K562 (cell line): ENCODE measurements around the gene NBDY. TPM values are rescaled to one million over a fixed set of nuclear protein-coding genes. Genes with fewer than 3 reads are reported as not detected.

ENCODE experiments used
- ATAC-seq: fragments of 200-7000 bp; cut with Tn5 transposase; 3 replicates; pipeline ENCODE4 v1.9.1; 2020; ENCODE audit warnings: moderate library complexity
- BruUV-seq: library from RNA; stranded (reverse); fragments of 400-500 nt; replicated peaks from 2 replicates; lab custom pipeline; 2021; lab: Mats Ljungman, UMichigan
- CTCF ChIA-PET: fragments of 300-600 bp; formaldehyde crosslinking; extraction: SDS; loops from one replicate; lab custom pipeline; 2021; ENCODE audit warnings: low intra/inter-chr PET ratio; lab: Yijun Ruan, JAX
- POLR2A ChIA-PET: fragments of 300-600, 350-650 bp; sonication (Branson Sonifier 250); formaldehyde crosslinking; extraction: SDS; loops from one replicate; lab custom pipeline; 2021; ENCODE audit warnings: antibody characterized with exemption, inconsistent platforms; lab: Yijun Ruan, JAX
- DNase-seq, 4 experiments: peaks; one replicate each; pipeline versions ENCODE4 v3.0.0 to v3.0.0-alpha.2; 2011 to 2018; ENCODE audit warnings: low spot score in 3 of 4, mixed read lengths in 3 of 4; ENCODE audit errors: extremely low read depth in 1 of 4
- FAIRE-seq: peaks from 2 replicates; lab custom pipeline; 2011; peaks lifted over from hg19 to GRCh38; lab: Jason Lieb, UNC
- H2AFZ ChIP-seq: 2 replicates; pipeline ENCODE4 v1.6.0; 2011; ENCODE audit warnings: low read depth, low read length, control low read depth, inconsistent platforms
- H3K27ac ChIP-seq: fragments of 200-600 bp; 3 replicates; pipeline ENCODE4 v1.8.0; 2011; ENCODE audit warnings: low read depth, mild to moderate bottlenecking, control low read depth, inconsistent platforms, low read length, moderate library complexity, mixed read lengths; ENCODE audit errors: extremely low read depth
- H3K27me3 ChIP-seq, 2 experiments: fragments of 300-600 bp in 1 of 2; 2 replicates in 1 of 2; 3 replicates in 1 of 2; pipeline versions ENCODE4 v1.6.0 to v1.8.0; 2011; ENCODE audit warnings: inconsistent platforms in 2 of 2, low read length in 2 of 2, mild to moderate bottlenecking in 1 of 2, mixed read lengths in 1 of 2, moderate library complexity in 1 of 2; ENCODE audit not compliant: control insufficient read depth in 2 of 2, insufficient read depth in 2 of 2
- H3K36me3 ChIP-seq: fragments of 300-600 bp; 3 replicates; pipeline ENCODE4 v1.8.0; 2011; ENCODE audit warnings: mild to moderate bottlenecking, low read length, inconsistent platforms; ENCODE audit not compliant: control insufficient read depth, insufficient read depth
- H3K4me1 ChIP-seq, 2 experiments: fragments of 200-600 bp in 1 of 2; replicated peaks in 1 of 2; 2 replicates in 1 of 2; 3 replicates in 1 of 2; pipeline versions ENCODE4 v1.5.1 to v1.8.0; 2011; ENCODE audit warnings: inconsistent platforms in 2 of 2, low read length in 2 of 2, mild to moderate bottlenecking in 1 of 2, mixed read lengths in 1 of 2, moderate library complexity in 1 of 2; ENCODE audit not compliant: control insufficient read depth in 2 of 2, insufficient read depth in 2 of 2
- H3K4me2 ChIP-seq: 2 replicates; pipeline ENCODE4 v1.6.1; 2011; ENCODE audit warnings: low read length, control low read depth, inconsistent platforms, mixed read lengths; ENCODE audit not compliant: insufficient read depth
- H3K4me3 ChIP-seq: fragments of 200-600 bp; sonication (generic), shearing (Covaris generic); 2 replicates; pipeline ENCODE4 v1.5.1; 2016; ENCODE audit warnings: control low read depth, inconsistent platforms
- H3K79me2 ChIP-seq: fragments of 200-600 bp; 3 replicates; pipeline ENCODE4 v1.8.0; 2011; ENCODE audit warnings: low read length, inconsistent platforms; ENCODE audit not compliant: control insufficient read depth, insufficient read depth
- H3K9ac ChIP-seq, 2 experiments: 2 replicates each; pipeline versions ENCODE4 v1.6.0 to v1.6.1; 2011; ENCODE audit warnings: low read depth in 2 of 2, low read length in 2 of 2, control low read depth in 1 of 2, inconsistent platforms in 1 of 2, mild to moderate bottlenecking in 1 of 2, mixed read lengths in 1 of 2; ENCODE audit not compliant: insufficient read depth in 1 of 2
- H3K9me1 ChIP-seq: one replicate; pipeline ENCODE4 v1.6.0; 2011; ENCODE audit warnings: inconsistent platforms, mild to moderate bottlenecking, low read length, moderate library complexity; ENCODE audit not compliant: control insufficient read depth, insufficient read depth
- H3K9me3 ChIP-seq: replicated peaks from 2 replicates; pipeline ENCODE4 v1.5.1; 2011; ENCODE audit warnings: low read depth, low read length, inconsistent platforms; ENCODE audit not compliant: control insufficient read depth, insufficient read depth
- H4K20me1 ChIP-seq: replicated peaks from 2 replicates; pipeline ENCODE4 v1.6.1; 2011; ENCODE audit warnings: low read length, inconsistent platforms, mixed read lengths; ENCODE audit not compliant: control insufficient read depth, insufficient read depth
- ATF7 ChIP-seq: fragments of 450-650 bp; IDR thresholded peaks from 2 replicates; pipeline ENCODE4 v1.7.1; 2014; ENCODE audit warnings: mild to moderate bottlenecking, moderate library complexity
- CHD2 ChIP-seq: IDR thresholded peaks from 2 replicates; pipeline ENCODE4 v1.6.1; 2011; ENCODE audit warnings: low read depth, low read length
- COPS2 ChIP-seq: fragments of 450-650 bp; conservative IDR thresholded peaks from 2 replicates; pipeline ENCODE4 v1.6.1; 2016; ENCODE audit warnings: mild to moderate bottlenecking, moderate library complexity
- NFXL1 ChIP-seq: fragments of 450-650 bp; formaldehyde crosslinking; IDR thresholded peaks from 2 replicates; pipeline ENCODE4 v1.4.0; 2021; ENCODE audit warnings: mild to moderate bottlenecking
- TRIM28 ChIP-seq: fragments of 450-650 bp; IDR thresholded peaks from 2 replicates; pipeline ENCODE4 v1.6.1; 2017
- ZBTB2 ChIP-seq: fragments of 450-650 bp; IDR thresholded peaks from 2 replicates; pipeline ENCODE4 v1.6.1; 2016; ENCODE audit warnings: antibody characterized with exemption
- WGBS: fragments of 100-300 bp; shearing (Covaris generic); methylation state at CpG from one replicate; pipeline ENCODE4 v1.1.6; 2016; ENCODE audit warnings: low coverage, mixed read lengths; ENCODE audit not compliant: insufficient coverage; ENCODE audit errors: missing lambda C conversion rate; 5-methylcytosine and 5-hydroxymethylcytosine counted together
- in situ Hi-C: fragments of 300-500 bp; cut with MboI; formaldehyde crosslinking; loops from 4 replicates; pipeline ENCODE4 v1.15.0; 2018; ENCODE audit warnings: inconsistent platforms, mixed read lengths
- intact Hi-C: fragments of 100-400 bp; cut with micrococcal nuclease; formaldehyde crosslinking; loops from 2 replicates; pipeline ENCODE4 v1.14.2; 2022
- polyA plus RNA-seq, 8 experiments: library from polyadenylated mRNA; depleted of rRNA in 4 of 8; stranded (reverse) in 5 of 8; unstranded in 3 of 8; fragments of >200 nt; fragmentation: Nextera tagmentation in 2 of 8; fragmentation: Illumina TruSeq in 1 of 8; extraction: Ambion mirVana in 2 of 8; extraction: Trizol in 1 of 8; gene quantifications; 2 replicates each; pipeline versions ENCODE4 v1.2.1 to v1.2.3, GENCODE V29; 2011 to 2014; ENCODE audit warnings: inconsistent platforms in 1 of 8, missing spikeins in 1 of 8
- total RNA-seq, 7 experiments: library from RNA; depleted of rRNA in 6 of 7; stranded (reverse); fragments of >200 nt in 6 of 7; fragmentation: Illumina TruSeq in 2 of 7; extraction: Trizol in 2 of 7; gene quantifications; 2 replicates each; pipeline versions ENCODE4 v1.2.1 to v1.2.3, GENCODE V29; 2011 to 2021; ENCODE audit warnings: low replicate concordance in 1 of 7

Gene NBDY
- total and polyA plus RNA-seq, 9 of the 15 experiments (the other 6 are each of a cell fraction or from before 2014, with no cell fraction given) = 1.00 to 24.7 (median 7.0) TPM

- H3K9me3 ChIP-seq = no peaks in the 10 kb centered on the region
- peaks cover 0 to 3% of the 10 kb centered on the region in 2 experiments; a peak in 2 of 5 replicates for H3K4me1 ChIP-seq
- intact Hi-C loops = no loop called here
- POLR2A ChIA-PET = no interaction called here
- H3K36me3 ChIP-seq = no peaks in the 10 kb centered on the region
- H3K9ac ChIP-seq = no peak overlapping the region
- TF ChIP-seq ATF7 (no peak), CHD2 (no peak), NFXL1 (CRISPR knock-in tag) (no peak), COPS2 (no peak), TRIM28 (no peak), ZBTB2 (no peak)
- TF ChIP-seq, all 486 proteins: peak for 0
- Histone ChIP-seq H3K4me3 (no peak overlapping the region), H2AFZ (no peak overlapping the region), H3K79me2 (no peaks in the 10 kb centered on the region), H3K27ac (no peak overlapping the region), H3K27me3 (no peaks in the 10 kb centered on the region), H4K20me1 (no peaks in the 10 kb centered on the region), H3K4me2 (no peak overlapping the region), H3K9me1 (no peaks in the 10 kb centered on the region)
- no peak for FAIRE-seq
- BruUV-seq = no TSS peak
- in situ Hi-C loops = no loop called here
- CTCF ChIA-PET = no interaction called here
- DNase-seq = no peak
- ATAC-seq = no peak
- WGBS = 22% methylated on average over 5 of the region's 5 CpGs
Observed at GRCh38 chrX:56761167-56761566, 32.1 kb downstream of the NBDY start.
